Suprapubic skin (tissue), 4 donors: ENCODE data around the gene OR2T35. TPM values are rescaled to one million over a fixed set of nuclear protein-coding genes. Genes with fewer than 3 reads are reported as not detected.

ENCODE experiments used
- DNase-seq, 2 donors: peaks; one replicate each; pipeline ENCODE4 v3.0.0-alpha.2; 2019; ENCODE audit warnings: low spot score in 2 of 2
- H3K27ac ChIP-seq: fragments of 200-600 bp; sonication (generic); one replicate; pipeline ENCODE4 v1.5.1; 2019
- H3K27me3 ChIP-seq: fragments of 200-600 bp; sonication (generic); one replicate; pipeline ENCODE4 v1.5.1; 2019
- H3K36me3 ChIP-seq: fragments of 200-600 bp; sonication (generic); one replicate; pipeline ENCODE4 v1.5.1; 2019
- H3K4me1 ChIP-seq: fragments of 200-600 bp; sonication (generic); one replicate; pipeline ENCODE4 v1.5.1; 2019
- H3K4me3 ChIP-seq: fragments of 200-600 bp; sonication (generic); one replicate; pipeline ENCODE4 v1.5.1; 2019; ENCODE audit warnings: mild to moderate bottlenecking
- H3K9me3 ChIP-seq: fragments of 200-600 bp; sonication (generic); one replicate; pipeline ENCODE4 v1.5.1; 2019
- CTCF ChIP-seq, 2 donors: fragments of 200-600 bp in 1 of 2; fragments of 450-650 bp in 1 of 2; sonication (generic) in 1 of 2; IDR thresholded peaks; one replicate each; pipeline ENCODE4 v1.5.1; 2016 to 2019; ENCODE audit warnings: antibody characterized with exemption in 2 of 2, mild to moderate bottlenecking in 1 of 2, moderate library complexity in 1 of 2
- EP300 ChIP-seq: sonication (generic); formaldehyde crosslinking; IDR thresholded peaks from one replicate; pipeline ENCODE4 v1.6.1; 2017; ENCODE audit warnings: antibody characterized with exemption
- POLR2A ChIP-seq, 2 donors: fragments of 450-650 bp; IDR thresholded peaks; one replicate each; pipeline ENCODE4 v1.6.1; 2017; ENCODE audit warnings: antibody characterized with exemption in 2 of 2, mild to moderate bottlenecking in 2 of 2, moderate library complexity in 2 of 2
- POLR2AphosphoS5 ChIP-seq, 3 donors: sonication (generic); formaldehyde crosslinking; IDR thresholded peaks; one replicate each; pipeline ENCODE4 v1.6.1; 2017; ENCODE audit warnings: antibody characterized with exemption in 3 of 3
- WGBS: methylation state at CpG from one replicate; pipeline ENCODE4 v1.1.5; 2018; 5-methylcytosine and 5-hydroxymethylcytosine counted together
- total RNA-seq, 4 donors: library from RNA; depleted of rRNA; stranded (reverse); fragments of >200 nt; gene quantifications; one replicate each; pipeline ENCODE4 v1.1.0, GENCODE V29; 2016

Gene OR2T35
- total RNA-seq, 4 donors from 2014 or later, result 0.36 TPM; not detected in 3

- 86% methylated on average over 5 of the region's 5 CpGs for WGBS
- Histone ChIP-seq H3K27me3 (no peaks in the 10 kb centered on the region), H3K9me3 (no peaks in the 10 kb centered on the region), H3K4me1 (no peaks in the 10 kb centered on the region), H3K4me3 (no peak overlapping the region), H3K36me3 (no peaks in the 10 kb centered on the region), H3K27ac (no peak overlapping the region)
- DNase-seq, result no peak
- TF ChIP-seq CTCF (IDR thresholded peaks at IDR 0.05) (no peak), EP300 (no peak), POLR2A (IDR thresholded peaks at IDR 0.05) (no peak), POLR2AphosphoS5 (IDR thresholded peaks at IDR 0.05) (no peak)
Observed at GRCh38 chr1:248593226-248593625, 51.9 kb downstream of the OR2T35 start.

DNA sequence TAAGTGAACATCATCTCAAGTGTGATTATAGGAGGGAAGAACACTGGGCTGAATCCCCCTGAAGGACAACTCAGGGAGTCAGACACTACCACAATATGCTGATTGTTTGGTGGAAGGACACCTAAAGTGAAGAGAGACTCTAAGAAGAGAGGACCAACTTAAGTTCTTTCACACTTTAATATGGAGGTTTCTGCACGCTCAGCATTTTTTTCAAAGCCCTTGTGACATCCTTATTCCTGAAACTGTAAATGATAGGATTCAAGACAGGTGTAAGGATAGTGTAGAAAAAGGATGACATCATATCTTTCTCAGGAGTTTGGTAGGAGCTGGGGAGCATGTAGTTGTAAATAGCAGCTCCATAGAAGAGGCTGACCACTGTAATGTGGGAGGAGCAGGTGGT, 52.4 kb downstream of the OR2T35 start:
- Histone ChIP-seq H3K4me1 (no peaks in the 10 kb centered on the region), H3K4me3 (no peak overlapping the region), H3K36me3 (no peaks in the 10 kb centered on the region), H3K27me3 (no peaks in the 10 kb centered on the region), H3K27ac (no peak overlapping the region), H3K9me3 (no peaks in the 10 kb centered on the region)
- DNase-seq, result no peak
- 75% methylated on average over 1 of the region's 1 CpG for WGBS
- TF ChIP-seq POLR2AphosphoS5 (IDR thresholded peaks at IDR 0.05), result no peak
- TF ChIP-seq POLR2A (IDR thresholded peaks at IDR 0.05), result no peak
- TF ChIP-seq EP300, result no peak
- TF ChIP-seq CTCF (IDR thresholded peaks at IDR 0.05), result no peak

DNA sequence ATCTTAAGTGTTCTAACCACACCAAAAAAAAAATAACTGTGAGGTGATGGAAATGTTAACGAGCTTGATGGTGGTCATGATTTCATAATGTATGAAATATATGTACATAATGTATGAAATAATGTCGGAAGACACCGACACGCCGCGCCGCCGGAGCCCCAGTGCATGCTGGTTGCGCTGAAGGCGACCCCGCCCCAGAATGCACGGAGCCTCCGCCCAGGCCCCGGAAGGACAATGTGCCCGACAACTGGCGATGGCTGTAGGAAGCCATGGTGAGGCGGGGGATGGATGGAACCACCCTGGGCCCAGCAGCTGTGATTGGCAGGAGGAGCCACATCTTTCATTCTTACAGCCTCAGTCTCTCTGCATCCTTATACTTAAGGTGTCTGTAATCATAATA, 55.0 kb downstream of the OR2T35 start:
- Histone ChIP-seq H3K36me3 (no peaks in the 10 kb centered on the region), H3K9me3 (no peaks in the 10 kb centered on the region), H3K4me3 (no peak overlapping the region), H3K27me3 (no peaks in the 10 kb centered on the region), H3K27ac (no peak overlapping the region), H3K4me1 (no peaks in the 10 kb centered on the region)
- TF ChIP-seq POLR2A (IDR thresholded peaks at IDR 0.05) (no peak), EP300 (no peak), POLR2AphosphoS5 (IDR thresholded peaks at IDR 0.05) (no peak), CTCF (IDR thresholded peaks at IDR 0.05) (no peak)
- 88% methylated on average over 17 of the region's 17 CpGs for WGBS
- DNase-seq, result no peak

- Histone ChIP-seq H3K4me3 (no peak overlapping the region), H3K27ac (no peak overlapping the region), H3K27me3 (no peaks in the 10 kb centered on the region), H3K4me1 (no peaks in the 10 kb centered on the region), H3K9me3 (no peaks in the 10 kb centered on the region), H3K36me3 (no peaks in the 10 kb centered on the region)
- no peak for DNase-seq
- 81% methylated on average over 3 of the region's 3 CpGs for WGBS
- TF ChIP-seq POLR2AphosphoS5 (IDR thresholded peaks at IDR 0.05) (no peak), POLR2A (IDR thresholded peaks at IDR 0.05) (no peak), EP300 (no peak)
Observed at GRCh38 chr1:248589334-248589733, 55.7 kb downstream of the OR2T35 start.

Other genes with a start within 250 kb of the OR2T35 start
- not detected for gene OR2T1, start 242.2 kb downstream of the OR2T35 start, total RNA-seq
- gene OR2T2, start 199.6 kb downstream of the OR2T35 start, total RNA-seq, result under 1 TPM in 1 of 4 donors, not detected in 3; 0.31 TPM
- not detected for gene OR2T3, start 171.9 kb downstream of the OR2T35 start, total RNA-seq
- not detected for gene OR2T5, start 156.7 kb downstream of the OR2T35 start, total RNA-seq
- gene OR2G6, start 137.2 kb downstream of the OR2T35 start, total RNA-seq, result under 1 TPM in 2 of 4 donors, not detected in 2; 0.10 to 0.98 TPM
- gene OR2T29, start 82.5 kb downstream of the OR2T35 start, total RNA-seq, result 1 to 10 TPM in 1 of 4 donors, not detected in 3; 1.1 TPM
- 1 to 10 TPM in 2 of 4 donors, not detected in 2; 1.1 to 2.0 TPM for gene OR2T34, start 70.5 kb downstream of the OR2T35 start, total RNA-seq
- gene OR2T10, start 47.6 kb downstream of the OR2T35 start, total RNA-seq, result under 1 TPM in 3 of 4 donors, not detected in 1; 0.19 to 0.83 (median 0.80) TPM
- 1 to 10 TPM in 1 of 4 donors, under 1 TPM in 3; 0.30 to 1.2 (median 0.55) TPM for gene OR2T11, start 10.2 kb downstream of the OR2T35 start, total RNA-seq
- gene OR2T27, start 10.2 kb upstream of the OR2T35 start, total RNA-seq, result not detected
- gene OR14I1, start 57.5 kb upstream of the OR2T35 start, total RNA-seq, result 1 to 10 TPM in 1 of 4 donors, not detected in 3; 1.6 TPM
- gene LYPD8, start 110.5 kb upstream of the OR2T35 start, total RNA-seq, result not detected
- 10 to 100 TPM; 23.5 to 41.2 (median 29.4) TPM for gene SH3BP5L, start 180.6 kb upstream of the OR2T35 start, total RNA-seq
- 10 to 100 TPM; 34.4 to 39.7 (median 38.8) TPM for gene ZNF672, start 192.9 kb upstream of the OR2T35 start, total RNA-seq
- 100 to 1,000 TPM in 1 of 4 donors, 10 to 100 TPM in 3; 30.2 to 138 (median 52.6) TPM for gene ZNF692, start 213.8 kb upstream of the OR2T35 start, total RNA-seq